Measurements from ENCODE around the gene VCAN.

Gene VCAN

GRCh38 chr5:83471405-83472212 lies at the start of gene VCAN:
Gene VCAN, plus strand, starts transcription at chr5:83471744. Its CDS starts 11,775 bp downstream, at chr5:83483519.
- ChIA-PET POLR2A (ENCODE audit: low non-redundant PET) (interaction anchor here (0.6 kb wide), 1 partner anchor 869 kb away, joined by 3 read pairs; no protein-coding TSS in a partner anchor), CTCF (interaction anchor here (0.5 to 1.1 kb wide), 6 partner anchors 85 to 1159 kb away, joined by 3 to 7 read pairs (median 3); no protein-coding TSS in a partner anchor)
- peak within 1 kb of the TSS; percentile 97 for H3K27ac ChIP-seq
- peak; percentile 63 for DNase-seq (ENCODE audit: low spot score)
- TF ChIP-seq CTCF (conservative IDR thresholded peaks at IDR 0.05; ENCODE audit: low read depth): no peak

GRCh38 chr5:83422284-83422683 lies 49.3 kb upstream of the VCAN start:
- DNase-seq (ENCODE audit: low spot score): no peak

GRCh38 chr5:83426855-83427254 lies 44.7 kb upstream of the VCAN start:
- ChIA-PET CTCF (no interaction called here), POLR2A (ENCODE audit: low non-redundant PET) (no interaction called here)
- H3K27ac ChIP-seq: no peak overlapping the region
- no peak for TF ChIP-seq CTCF (conservative IDR thresholded peaks at IDR 0.05; ENCODE audit: low read depth)
- no peak for DNase-seq (ENCODE audit: low spot score)

More at GRCh38 chr5:83422284-83422683, 49.3 kb upstream of the VCAN start:
- H3K27ac ChIP-seq: no peak overlapping the region
- CTCF ChIA-PET: interaction anchor here (0.6 to 0.7 kb wide), 2 partner anchors 45 to 142 kb away, joined by 3 read pairs; no protein-coding TSS in a partner anchor
- no peak for TF ChIP-seq CTCF (conservative IDR thresholded peaks at IDR 0.05; ENCODE audit: low read depth)
- POLR2A ChIA-PET (ENCODE audit: low non-redundant PET): no interaction called here

GRCh38 chr5:83428126-83428525 lies 43.4 kb upstream of the VCAN start:
- no peak for TF ChIP-seq CTCF (conservative IDR thresholded peaks at IDR 0.05; ENCODE audit: low read depth)
- POLR2A ChIA-PET (ENCODE audit: low non-redundant PET): no interaction called here
- no peak overlapping the region for H3K27ac ChIP-seq
- no peak for DNase-seq (ENCODE audit: low spot score)
- CTCF ChIA-PET: interaction anchor here (0.7 kb wide), 1 partner anchor 843 kb away, joined by 4 read pairs; no protein-coding TSS in a partner anchor

GRCh38 chr5:83428890-83429289 lies 42.7 kb upstream of the VCAN start:
- ChIA-PET CTCF (interaction anchor here (0.7 to 0.9 kb wide), 2 partner anchors 9 to 1065 kb away, joined by 3 to 6 read pairs; no protein-coding TSS in a partner anchor), POLR2A (ENCODE audit: low non-redundant PET) (no interaction called here)
- TF ChIP-seq CTCF (conservative IDR thresholded peaks at IDR 0.05; ENCODE audit: low read depth): no peak
- DNase-seq (ENCODE audit: low spot score): no peak
- H3K27ac ChIP-seq: no peak overlapping the region

- POLR2A ChIA-PET (ENCODE audit: low non-redundant PET): no interaction called here
- peak; percentile 96 for TF ChIP-seq CTCF (conservative IDR thresholded peaks at IDR 0.05; ENCODE audit: low read depth)
- peak; percentile 69 for DNase-seq (ENCODE audit: low spot score)
- H3K27ac ChIP-seq: no peak overlapping the region
- CTCF ChIA-PET: interaction anchor here (0.5 to 1.1 kb wide), 11 partner anchors 29 to 1076 kb away, joined by 3 to 5 read pairs (median 3); no protein-coding TSS in a partner anchor
Observed at GRCh38 chr5:83430130-83431010, 41.2 kb upstream of the VCAN start.

All from RWPE1 (cell line).